ENCODE data around the gene TRAM2. TPM values are rescaled to one million over a fixed set of nuclear protein-coding genes. Genes with fewer than 3 reads are reported as not detected.
A peak's percentile ranks its signal among the peaks of the same experiment; 100 is the strongest.

The TRAM2 gene
- total RNA-seq, 1 donor from 2014 or later, result 30.6 TPM

DNA sequence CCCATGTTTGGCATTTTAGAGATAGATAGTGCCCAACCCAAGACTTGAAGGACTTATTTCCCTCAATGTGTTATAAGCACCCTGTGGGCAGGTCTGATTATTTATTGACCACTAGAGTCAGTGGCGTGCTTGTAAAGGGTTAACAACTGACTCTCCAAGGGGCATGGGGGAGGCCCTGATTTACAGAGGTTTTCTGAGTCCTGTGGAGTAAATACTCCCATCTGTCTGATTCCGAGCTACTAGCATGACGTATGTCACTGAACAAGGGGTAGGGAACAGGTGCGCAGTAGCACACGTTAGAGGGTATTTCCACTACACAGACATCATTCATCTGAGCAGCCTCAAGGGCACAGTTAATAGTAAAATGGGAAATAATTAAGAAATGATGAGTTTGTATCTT, 17.4 kb upstream of the TRAM2 start:
- DNase-seq, result no peak

DNA sequence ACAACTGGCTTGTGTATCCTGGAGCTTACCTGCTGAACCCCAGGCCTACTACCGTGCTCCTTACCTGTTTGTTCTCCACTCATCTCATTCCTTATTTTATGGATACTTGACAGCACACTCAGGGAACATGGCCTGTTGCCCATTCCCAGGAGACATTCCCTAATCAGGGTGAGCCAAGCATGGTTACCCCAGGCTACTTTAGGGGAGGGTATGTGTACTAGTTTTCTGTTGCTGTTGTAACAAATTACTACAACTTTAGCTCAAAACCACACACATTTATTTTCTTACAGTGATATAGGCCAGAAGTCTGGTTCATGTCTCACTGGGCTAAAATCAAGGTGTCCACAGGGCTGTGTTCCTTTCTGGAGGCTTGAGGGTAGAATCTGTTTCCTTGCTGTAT, 15.0 kb upstream of the TRAM2 start:
- DNase-seq, result no peak

DNA sequence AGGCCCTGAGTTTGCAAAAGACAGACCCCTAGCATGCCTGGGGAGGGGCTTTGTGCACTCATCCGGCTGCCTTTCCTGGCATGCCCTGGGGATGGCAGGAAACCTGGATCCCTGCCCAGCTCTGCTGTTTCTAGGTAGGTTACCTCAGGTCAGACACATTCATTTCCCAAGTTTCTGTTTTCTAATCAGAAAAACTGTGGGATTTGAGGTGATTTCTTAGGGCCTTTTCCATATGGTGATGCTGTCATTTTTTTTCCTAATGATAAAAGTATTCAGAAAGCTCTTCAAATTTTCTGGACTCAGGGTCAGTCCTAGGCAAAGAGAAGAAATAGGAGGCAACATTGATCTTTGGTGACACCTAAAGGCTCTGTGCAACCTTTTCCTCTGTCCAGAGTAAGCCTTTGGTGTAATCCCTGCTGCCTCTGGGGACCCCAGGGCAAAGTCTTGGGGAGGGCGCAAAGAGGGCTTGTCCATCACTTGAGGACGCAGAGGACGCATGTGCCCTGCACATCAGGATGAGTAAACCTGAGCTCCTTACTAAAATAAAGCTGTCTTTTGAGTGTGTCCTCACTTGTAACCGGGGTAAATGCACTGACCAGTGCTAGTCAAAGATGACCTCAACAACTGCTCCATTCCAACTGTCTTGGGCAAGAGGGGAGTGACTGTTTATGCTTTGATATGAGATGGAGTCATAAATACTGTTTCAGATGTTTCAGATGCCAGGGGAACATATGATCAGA, 13.5 kb upstream of the TRAM2 start:
- peak; percentile 64 for DNase-seq

GRCh38 chr6:52588710-52589091, 11.8 kb upstream of the TRAM2 start:
- no peak for DNase-seq

DNA sequence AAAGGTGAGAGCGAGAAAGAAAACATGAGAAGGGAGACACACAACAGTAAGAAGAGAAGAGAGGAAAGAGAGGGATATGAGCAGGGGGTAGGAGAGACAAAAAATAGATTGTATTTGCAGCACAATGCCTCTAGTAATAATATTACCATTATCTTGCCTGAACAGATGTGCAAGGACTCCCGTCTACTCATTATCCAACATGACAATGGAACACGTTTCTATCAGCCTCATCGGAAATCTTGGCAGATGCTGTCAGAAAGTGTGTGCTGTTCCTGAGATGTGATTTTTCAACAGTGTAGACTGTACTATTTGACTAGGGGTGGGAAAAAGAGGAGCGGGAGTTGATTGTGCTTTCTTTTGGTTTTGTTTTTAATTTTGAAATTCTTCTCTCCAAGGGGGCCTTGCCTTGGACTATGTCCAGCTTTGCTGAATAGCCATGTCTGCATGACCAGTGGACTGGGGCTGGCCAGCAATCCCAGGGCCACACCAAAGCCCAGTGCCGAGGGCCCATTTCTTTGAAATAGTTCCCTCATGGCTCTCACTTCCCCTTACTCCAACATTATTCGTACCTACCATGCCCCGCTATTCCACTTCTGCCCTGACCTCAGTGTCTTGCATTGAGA, 11.3 kb upstream of the TRAM2 start:
- no peak for DNase-seq

GRCh38 chr6:52587001-52587400, 10.1 kb upstream of the TRAM2 start:
- DNase-seq, result no peak

DNA sequence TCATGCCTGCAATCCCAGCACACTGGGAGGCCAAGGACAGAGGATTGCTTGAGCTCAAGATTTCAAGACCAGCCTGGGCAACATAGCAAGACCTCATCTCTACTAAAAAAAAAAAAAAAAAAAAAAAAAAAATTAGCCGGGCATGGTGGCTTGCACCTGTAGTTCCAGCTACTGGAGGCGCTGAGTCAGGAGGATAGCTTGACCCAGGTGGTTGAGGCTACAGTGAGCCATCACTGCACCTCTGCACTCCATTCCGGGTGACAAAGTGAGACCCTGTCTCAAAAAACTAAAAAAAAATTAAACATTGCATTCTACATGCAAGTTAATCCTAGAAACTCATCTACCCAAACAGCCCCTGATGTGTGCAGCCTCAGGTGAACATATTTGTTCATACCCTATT, 7.3 kb upstream of the TRAM2 start:
- no peak for DNase-seq

- DNase-seq, result no peak
Observed at GRCh38 chr6:52582996-52583395, 6.1 kb upstream of the TRAM2 start.

GRCh38 chr6:52582446-52582845, 5.6 kb upstream of the TRAM2 start:
- no peak for DNase-seq

- no peak for DNase-seq
Observed at GRCh38 chr6:52580905-52581304, 4.0 kb upstream of the TRAM2 start.

DNA sequence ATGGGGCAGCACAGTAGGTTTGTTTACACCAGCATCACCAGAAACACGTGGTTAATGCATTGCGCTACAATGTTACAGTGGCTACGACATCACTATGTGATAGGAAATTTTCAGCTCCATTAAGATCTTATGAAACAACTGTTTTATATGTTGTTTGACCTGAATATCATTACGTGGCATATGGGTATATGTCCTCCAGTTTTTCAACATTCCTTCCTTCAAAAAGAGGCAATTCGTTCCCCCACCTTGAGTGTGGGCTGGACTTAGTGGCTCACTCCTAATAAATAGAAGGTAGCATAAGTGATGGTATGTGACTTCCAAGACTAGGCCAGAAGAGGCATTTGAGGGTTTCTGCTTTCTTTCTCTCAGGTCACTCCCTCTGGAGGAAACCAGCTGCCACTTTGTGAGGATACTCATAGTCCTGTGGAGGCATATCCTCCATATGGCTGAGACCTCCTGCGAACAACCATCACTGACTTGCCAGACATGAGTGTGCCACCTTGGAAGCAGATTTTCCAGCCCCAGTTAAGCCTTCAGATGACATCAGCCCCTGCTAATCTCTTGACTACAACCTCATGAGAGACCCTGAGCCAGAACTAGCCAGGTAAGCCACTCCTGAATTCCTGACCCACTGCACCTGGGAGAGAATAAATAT, 2.3 kb upstream of the TRAM2 start:
- no peak for DNase-seq

- DNase-seq, result no peak
Observed at GRCh38 chr6:52577778-52578463, 1.1 kb upstream of the TRAM2 start.

- peak; percentile 91 for DNase-seq
Observed at GRCh38 chr6:52576392-52577021, 353 bp downstream of the TRAM2 start.

- no peak for DNase-seq
Observed at GRCh38 chr6:52576054-52576391, 837 bp downstream of the TRAM2 start.

DNA sequence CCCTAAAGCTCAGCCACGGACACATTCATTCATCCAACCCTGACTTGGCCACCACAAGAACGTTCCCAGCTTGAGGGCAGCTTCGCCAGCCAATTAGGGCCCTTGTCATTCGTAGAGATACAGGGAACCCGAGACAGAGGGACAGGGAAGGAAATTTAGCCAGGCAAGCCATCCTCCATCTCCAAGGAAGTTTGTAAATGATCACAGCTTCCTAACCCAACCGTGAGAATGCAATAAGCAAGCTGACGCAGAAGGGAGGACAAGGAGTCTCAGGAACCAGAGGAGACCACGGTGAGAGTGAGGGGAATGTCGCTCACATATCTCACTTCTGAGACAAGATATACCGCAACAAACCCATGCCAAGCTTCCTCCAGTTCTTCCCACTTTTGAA, 1.4 kb downstream of the TRAM2 start:
- no peak for DNase-seq

GRCh38 chr6:52574709-52575501, 2.0 kb downstream of the TRAM2 start:
- peak; percentile 53 for DNase-seq

- no peak for DNase-seq
Observed at GRCh38 chr6:52573295-52573694, 3.6 kb downstream of the TRAM2 start.

DNA sequence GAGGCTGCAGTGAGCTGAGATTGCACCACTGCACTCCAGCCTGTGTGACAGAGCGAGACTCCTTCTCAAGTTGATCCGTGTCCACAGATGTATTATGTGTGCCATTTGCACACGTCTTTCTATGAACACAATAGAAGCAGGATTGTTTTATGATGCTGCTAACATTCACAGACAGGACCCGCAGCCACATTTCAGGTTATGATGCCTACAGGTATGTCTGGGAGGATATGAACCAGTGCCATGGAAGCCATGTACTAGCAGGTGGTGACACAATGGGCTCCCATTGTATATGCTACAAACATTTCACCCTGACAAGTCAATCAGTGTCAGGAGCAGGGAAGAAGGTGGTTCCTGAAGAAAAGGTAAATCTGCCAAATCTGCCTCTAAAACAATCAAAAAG, 4.3 kb downstream of the TRAM2 start:
- no peak for DNase-seq

DNA sequence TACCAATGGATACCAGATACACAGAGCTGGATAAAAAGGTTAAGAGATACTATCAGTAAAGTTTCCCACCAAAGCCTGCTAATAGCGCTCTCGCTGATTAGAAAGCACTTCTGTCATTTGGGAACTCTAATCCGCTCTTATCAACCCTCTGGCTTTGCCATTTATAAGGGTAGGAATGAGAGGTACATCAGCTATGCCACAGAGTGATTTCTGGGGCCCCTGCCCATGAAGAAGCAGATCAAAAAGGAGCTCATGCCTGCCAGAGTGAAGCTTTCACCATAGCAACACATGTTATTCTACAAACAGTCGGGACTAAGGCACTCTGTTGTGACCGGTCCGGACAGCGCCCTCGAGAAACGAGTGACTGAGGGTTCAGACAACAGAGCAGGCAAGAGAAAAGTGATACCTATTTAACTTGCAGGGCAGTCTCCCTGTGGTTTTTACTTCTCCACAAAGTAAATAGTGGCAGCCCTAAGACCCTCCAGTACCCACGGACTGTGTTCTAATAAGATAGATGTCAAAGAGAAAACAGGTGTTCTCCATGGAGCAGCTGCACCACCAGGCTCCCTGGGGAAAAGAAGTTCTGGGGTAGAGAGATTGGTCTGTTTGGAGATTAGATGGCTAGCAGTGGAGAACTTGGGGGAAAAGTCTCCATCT, 5.6 kb downstream of the TRAM2 start:
- DNase-seq, result peak; percentile 69

GRCh38 chr6:52570291-52570700, 6.6 kb downstream of the TRAM2 start:
- no peak for DNase-seq

GRCh38 chr6:52568320-52568719, 8.5 kb downstream of the TRAM2 start:
- DNase-seq, result peak; percentile 97

DNA sequence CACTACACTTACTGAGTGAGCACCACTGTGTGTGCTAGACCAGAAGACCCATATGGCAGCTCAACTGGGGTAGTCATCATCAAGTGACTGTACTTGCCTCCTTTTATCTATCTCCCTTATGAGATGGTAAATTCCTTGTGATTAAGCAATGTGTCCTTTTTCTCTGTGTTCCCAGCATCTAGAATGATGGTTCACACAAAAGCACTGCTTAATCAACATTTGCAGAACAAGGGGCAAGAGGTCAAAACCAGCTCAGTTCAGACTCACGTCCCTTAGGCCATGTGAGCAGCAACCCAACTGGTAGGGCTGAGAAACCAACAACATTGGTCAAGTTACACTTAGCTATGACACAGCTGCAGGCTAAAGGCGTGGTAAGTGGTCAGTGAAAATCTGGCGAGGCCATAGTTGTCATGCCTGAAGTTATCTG, 10.0 kb downstream of the TRAM2 start:
- no peak for DNase-seq
